Measurements from ENCODE around the gene KCND2.

KCND2 gene

GRCh38 chr7:120718361-120718760 lies 445.4 kb downstream of the KCND2 start:
- H3K79me2 ChIP-seq (ENCODE audit: insufficient read depth, low read length): no peaks in the 10 kb centered on the region
- no peaks in the 10 kb centered on the region for H3K27me3 ChIP-seq (ENCODE audit: insufficient read depth, low read length)
- H3K27ac ChIP-seq (ENCODE audit: low read depth, low read length, poor library complexity, severe bottlenecking): no peak overlapping the region
- no peaks in the 10 kb centered on the region for H4K20me1 ChIP-seq (ENCODE audit: insufficient read depth, low read length)
- H3K4me1 ChIP-seq (ENCODE audit: insufficient read depth, low read length, severe bottlenecking): no peaks in the 10 kb centered on the region
- no peaks in the 10 kb centered on the region for H3K36me3 ChIP-seq (ENCODE audit: insufficient read depth, low read length)
- H2AFZ ChIP-seq (ENCODE audit: low read length): no peak overlapping the region
- no peaks in the 10 kb centered on the region for H3F3A ChIP-seq (ENCODE audit: insufficient read depth, low read length)
- H3K9ac ChIP-seq (ENCODE audit: low read length): no peak overlapping the region
- TF ChIP-seq CTCF (IDR thresholded peaks at IDR 0.05; ENCODE audit: low read length) (no peak), EZH2 (IDR thresholded peaks at IDR 0.05; ENCODE audit: borderline replicate concordance, low read length) (no peak)
- H3K9me3 ChIP-seq (ENCODE audit: low read length): no peaks in the 10 kb centered on the region
- no peak overlapping the region for H3K4me3 ChIP-seq (ENCODE audit: low read depth, low read length, poor library complexity, severe bottlenecking)
- no peak overlapping the region for H3K4me2 ChIP-seq (ENCODE audit: low read length)
- H3K9me2 ChIP-seq (ENCODE audit: low read depth, low read length): no peaks in the 10 kb centered on the region

GRCh38 chr7:120720317-120720716 lies 447.3 kb downstream of the KCND2 start:
- no peak overlapping the region for H3K9ac ChIP-seq (ENCODE audit: low read length)
- no peaks in the 10 kb centered on the region for H3F3A ChIP-seq (ENCODE audit: insufficient read depth, low read length)
- H3K27ac ChIP-seq (ENCODE audit: low read depth, low read length, poor library complexity, severe bottlenecking): no peak overlapping the region
- no peaks in the 10 kb centered on the region for H4K20me1 ChIP-seq (ENCODE audit: insufficient read depth, low read length)
- no peak overlapping the region for H3K4me2 ChIP-seq (ENCODE audit: low read length)
- H3K27me3 ChIP-seq (ENCODE audit: insufficient read depth, low read length): no peaks in the 10 kb centered on the region
- H3K4me1 ChIP-seq (ENCODE audit: insufficient read depth, low read length, severe bottlenecking): no peaks in the 10 kb centered on the region
- H3K4me3 ChIP-seq (ENCODE audit: low read depth, low read length, poor library complexity, severe bottlenecking): no peak overlapping the region
- H3K9me3 ChIP-seq (ENCODE audit: low read length): no peaks in the 10 kb centered on the region
- no peaks in the 10 kb centered on the region for H3K9me2 ChIP-seq (ENCODE audit: low read depth, low read length)
- TF ChIP-seq CTCF (IDR thresholded peaks at IDR 0.05; ENCODE audit: low read length) (no peak), EZH2 (IDR thresholded peaks at IDR 0.05; ENCODE audit: borderline replicate concordance, low read length) (no peak)
- H3K36me3 ChIP-seq (ENCODE audit: insufficient read depth, low read length): no peaks in the 10 kb centered on the region
- no peaks in the 10 kb centered on the region for H3K79me2 ChIP-seq (ENCODE audit: insufficient read depth, low read length)
- no peak overlapping the region for H2AFZ ChIP-seq (ENCODE audit: low read length)

- no peaks in the 10 kb centered on the region for H3K9me3 ChIP-seq (ENCODE audit: low read length)
- H3K4me3 ChIP-seq (ENCODE audit: low read depth, low read length, poor library complexity, severe bottlenecking): no peak overlapping the region
- no peaks in the 10 kb centered on the region for H3K4me1 ChIP-seq (ENCODE audit: insufficient read depth, low read length, severe bottlenecking)
- H2AFZ ChIP-seq (ENCODE audit: low read length): no peak overlapping the region
- H3K36me3 ChIP-seq (ENCODE audit: insufficient read depth, low read length): no peaks in the 10 kb centered on the region
- H3K27me3 ChIP-seq (ENCODE audit: insufficient read depth, low read length): no peaks in the 10 kb centered on the region
- no peaks in the 10 kb centered on the region for H3K79me2 ChIP-seq (ENCODE audit: insufficient read depth, low read length)
- no peak overlapping the region for H3K4me2 ChIP-seq (ENCODE audit: low read length)
- H3K27ac ChIP-seq (ENCODE audit: low read depth, low read length, poor library complexity, severe bottlenecking): no peak overlapping the region
- no peaks in the 10 kb centered on the region for H4K20me1 ChIP-seq (ENCODE audit: insufficient read depth, low read length)
- TF ChIP-seq EZH2 (IDR thresholded peaks at IDR 0.05; ENCODE audit: borderline replicate concordance, low read length): no peak
- TF ChIP-seq CTCF (IDR thresholded peaks at IDR 0.05; ENCODE audit: low read length): no peak
- H3K9ac ChIP-seq (ENCODE audit: low read length): no peak overlapping the region
- H3F3A ChIP-seq (ENCODE audit: insufficient read depth, low read length): no peaks in the 10 kb centered on the region
- no peaks in the 10 kb centered on the region for H3K9me2 ChIP-seq (ENCODE audit: low read depth, low read length)
Measured at GRCh38 chr7:120723465-120724385, 450.8 kb downstream of the KCND2 start.
